ENCODE measurements around the gene SCG3.

The SCG3 gene

DNA sequence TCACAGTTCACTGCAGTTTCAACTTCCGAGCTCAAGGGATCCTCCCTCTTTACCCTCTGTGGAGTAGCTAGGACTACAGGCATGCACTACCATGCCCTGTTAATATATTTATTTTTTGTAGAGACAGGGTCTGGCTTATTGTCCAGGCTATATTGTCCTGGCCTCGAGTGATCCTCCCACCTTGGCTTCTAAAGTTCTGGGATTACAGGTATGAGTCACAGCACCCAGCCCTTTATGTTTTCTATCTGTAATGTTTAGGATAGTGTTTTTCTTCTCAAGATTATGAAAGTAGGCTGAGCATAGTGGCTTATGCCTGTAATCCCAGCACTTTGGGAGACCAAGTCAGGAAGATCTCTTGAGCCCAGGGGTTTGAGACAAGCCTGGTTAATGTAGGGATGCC lies 11.9 kb upstream of the SCG3 start:
- TF ChIP-seq, protein P1, sequence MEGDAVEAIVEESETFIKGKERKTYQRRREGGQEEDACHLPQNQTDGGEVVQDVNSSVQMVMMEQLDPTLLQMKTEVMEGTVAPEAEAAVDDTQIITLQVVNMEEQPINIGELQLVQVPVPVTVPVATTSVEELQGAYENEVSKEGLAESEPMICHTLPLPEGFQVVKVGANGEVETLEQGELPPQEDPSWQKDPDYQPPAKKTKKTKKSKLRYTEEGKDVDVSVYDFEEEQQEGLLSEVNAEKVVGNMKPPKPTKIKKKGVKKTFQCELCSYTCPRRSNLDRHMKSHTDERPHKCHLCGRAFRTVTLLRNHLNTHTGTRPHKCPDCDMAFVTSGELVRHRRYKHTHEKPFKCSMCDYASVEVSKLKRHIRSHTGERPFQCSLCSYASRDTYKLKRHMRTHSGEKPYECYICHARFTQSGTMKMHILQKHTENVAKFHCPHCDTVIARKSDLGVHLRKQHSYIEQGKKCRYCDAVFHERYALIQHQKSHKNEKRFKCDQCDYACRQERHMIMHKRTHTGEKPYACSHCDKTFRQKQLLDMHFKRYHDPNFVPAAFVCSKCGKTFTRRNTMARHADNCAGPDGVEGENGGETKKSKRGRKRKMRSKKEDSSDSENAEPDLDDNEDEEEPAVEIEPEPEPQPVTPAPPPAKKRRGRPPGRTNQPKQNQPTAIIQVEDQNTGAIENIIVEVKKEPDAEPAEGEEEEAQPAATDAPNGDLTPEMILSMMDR (IDR thresholded peaks at IDR 0.05) = no peak
- DNase-seq (ENCODE audit: low spot score) = no peak
- Histone ChIP-seq H3K4me3 (no peak overlapping the region), H3K27ac (no peak overlapping the region)

DNA sequence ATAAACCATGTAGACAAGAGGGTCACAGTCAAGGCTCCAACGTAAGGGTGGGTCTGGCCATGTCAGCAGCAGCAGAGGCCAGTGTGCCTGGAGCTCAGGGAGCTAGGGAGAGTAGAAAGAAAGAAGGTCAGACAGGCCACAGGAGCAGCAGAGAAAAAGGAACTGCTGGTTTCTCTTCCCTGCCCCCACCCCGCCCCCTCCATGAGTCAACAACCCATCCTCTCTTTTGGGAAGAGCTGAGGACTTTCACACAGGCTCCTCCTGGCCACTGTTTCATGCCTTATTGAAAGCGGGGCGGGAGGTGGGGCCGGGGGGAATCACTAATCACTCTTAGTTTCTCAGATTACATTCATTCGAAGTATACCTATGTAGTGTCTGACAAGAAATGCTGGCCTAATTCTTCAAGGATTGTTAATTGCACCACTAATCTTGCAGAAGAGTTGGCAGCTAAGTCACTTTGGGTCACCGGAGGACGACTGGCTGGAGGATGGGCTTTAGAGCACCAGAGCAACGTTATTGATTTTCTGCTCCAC lies 9.1 kb upstream of the SCG3 start:
- TF ChIP-seq, protein P1 (IDR thresholded peaks at IDR 0.05) = no peak
- H3K27ac ChIP-seq = no peak overlapping the region
- no peak for DNase-seq (ENCODE audit: low spot score)
- no peak overlapping the region for H3K4me3 ChIP-seq

DNA sequence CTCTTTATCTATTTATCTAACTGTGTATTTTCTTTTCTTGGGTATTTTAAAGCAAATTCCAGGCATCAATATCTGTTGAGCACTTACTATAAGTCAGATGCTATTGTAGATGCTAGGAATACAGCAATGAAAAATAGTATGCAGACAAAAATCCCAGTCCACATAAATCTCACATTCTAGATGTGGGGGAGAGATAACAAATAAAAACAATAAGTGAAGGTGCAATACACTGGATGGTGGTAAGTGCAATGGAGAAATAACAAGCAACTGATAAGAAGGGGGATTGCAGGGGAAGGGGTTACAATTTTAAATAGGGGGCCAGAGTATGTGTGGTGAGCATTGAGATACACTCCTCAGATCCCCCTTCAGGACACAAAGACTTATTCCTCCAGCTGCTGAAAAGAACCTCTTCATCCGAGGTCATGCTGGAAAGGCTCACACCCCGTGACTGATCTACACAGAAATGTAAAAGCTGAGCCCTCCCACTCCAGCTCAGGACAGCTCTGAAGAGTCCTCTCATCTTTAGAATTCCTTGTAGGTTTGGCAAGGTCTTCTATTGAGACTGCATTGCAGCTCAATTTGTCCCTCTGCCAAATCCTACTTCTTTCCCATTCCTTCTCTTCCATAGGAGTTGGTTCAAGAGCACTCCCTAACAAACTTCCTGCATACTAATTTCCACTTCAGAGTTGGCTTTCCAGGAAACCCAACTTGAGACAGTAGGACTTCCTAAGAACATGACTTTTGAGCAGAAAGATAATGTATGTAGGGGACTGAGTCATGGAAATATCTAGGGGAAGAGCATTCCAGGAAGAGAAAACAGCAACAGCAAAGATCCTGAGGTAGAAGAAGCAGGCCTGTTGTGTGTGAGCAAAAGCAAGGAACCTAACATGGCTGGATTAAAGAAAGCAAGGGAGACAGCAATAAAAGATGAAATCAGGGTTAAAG lies 8.1 kb upstream of the SCG3 start:
- H3K4me3 ChIP-seq = no peak overlapping the region
- TF ChIP-seq, protein P1 (IDR thresholded peaks at IDR 0.05) = no peak
- no peak for DNase-seq (ENCODE audit: low spot score)
- no peak overlapping the region for H3K27ac ChIP-seq

DNA sequence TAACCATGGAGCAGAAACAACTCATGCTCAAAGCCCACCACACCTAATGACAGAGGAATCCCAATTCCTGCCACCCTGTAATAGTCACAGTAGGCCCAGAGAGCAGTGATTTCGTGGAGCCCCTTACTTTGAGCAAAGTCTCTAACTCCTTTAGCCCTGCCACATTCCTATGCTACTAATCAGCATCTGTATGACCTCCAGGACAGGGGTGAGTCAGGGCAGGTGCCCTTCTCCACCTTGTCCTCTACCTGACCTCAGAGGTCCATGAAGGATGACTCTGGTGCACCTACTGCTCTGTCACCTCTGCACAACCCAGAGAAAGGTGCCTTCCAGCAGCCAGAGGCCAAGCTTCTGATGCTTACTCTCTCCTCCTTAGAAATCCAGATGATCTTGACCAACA lies 6.1 kb upstream of the SCG3 start:
- Histone ChIP-seq H3K27ac (no peak overlapping the region), H3K4me3 (no peak overlapping the region)
- TF ChIP-seq, protein P1 (IDR thresholded peaks at IDR 0.05) = no peak
- no peak for DNase-seq (ENCODE audit: low spot score)

DNA sequence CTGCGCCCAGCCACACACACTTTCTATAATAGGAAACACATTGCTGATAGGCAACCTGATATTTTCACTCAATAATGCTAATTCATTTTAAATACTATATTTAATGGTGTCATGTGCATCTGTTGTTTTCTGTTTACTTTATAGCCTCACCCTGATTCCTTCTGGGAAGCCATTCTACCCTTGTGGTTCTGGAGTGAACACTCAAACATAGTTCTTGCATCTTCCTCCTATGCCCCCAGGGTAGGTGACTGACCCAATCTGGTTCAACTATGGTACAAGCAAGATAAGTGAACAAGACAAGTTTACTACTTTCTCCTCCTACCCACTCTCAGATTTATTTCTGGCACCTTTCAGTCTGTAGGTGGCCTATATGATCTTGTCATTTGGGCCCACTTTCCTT lies 4.3 kb upstream of the SCG3 start:
- no peak for DNase-seq (ENCODE audit: low spot score)
- no peak overlapping the region for H3K4me3 ChIP-seq

DNA sequence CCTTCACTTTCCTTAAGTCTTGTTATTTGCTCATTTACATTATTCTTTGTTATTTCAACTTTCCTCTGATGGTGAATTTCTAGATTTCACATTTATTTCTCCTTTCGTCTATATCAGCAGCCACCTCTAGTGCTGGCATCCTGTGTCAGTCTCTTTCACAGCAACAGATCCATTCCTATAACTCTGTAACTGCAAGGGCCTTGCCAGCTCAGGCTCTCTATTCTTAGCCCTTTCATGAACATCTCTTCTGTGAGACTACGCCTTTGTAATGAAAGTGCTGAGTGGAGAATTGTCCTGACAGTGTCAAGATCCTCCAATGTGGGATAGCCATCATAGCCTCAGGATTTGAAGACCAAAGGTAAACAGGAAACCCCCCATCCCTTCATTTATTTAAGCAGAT lies 3.9 kb upstream of the SCG3 start:
- TF ChIP-seq, protein P1 (IDR thresholded peaks at IDR 0.05) = no peak
- H3K4me3 ChIP-seq = no peak overlapping the region
- no peak overlapping the region for H3K27ac ChIP-seq
- DNase-seq (ENCODE audit: low spot score) = no peak

More for the DNA sequence above, 4.3 kb upstream of the SCG3 start:
- no peak overlapping the region for H3K27ac ChIP-seq
- TF ChIP-seq, protein P1 (IDR thresholded peaks at IDR 0.05) = no peak

DNA sequence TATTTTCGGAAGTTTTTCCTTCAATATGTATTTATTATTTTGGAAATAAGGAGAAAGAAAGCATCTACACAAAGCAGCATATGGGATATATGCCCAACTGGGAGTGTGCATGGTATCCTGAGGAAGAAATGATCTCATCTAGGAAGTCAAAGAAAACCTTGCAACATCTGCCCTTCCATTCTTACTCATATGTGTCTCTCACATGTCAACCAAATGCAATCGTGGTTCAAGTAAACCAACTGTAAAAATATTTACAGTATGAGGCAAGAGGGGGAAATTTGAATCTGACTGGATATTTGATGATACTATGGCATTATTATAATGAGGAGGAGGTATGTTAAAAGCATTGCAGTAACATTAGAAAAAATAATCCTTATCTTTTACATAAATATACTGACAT lies 3.2 kb upstream of the SCG3 start:
- Histone ChIP-seq H3K27ac (no peak overlapping the region), H3K4me3 (no peak overlapping the region)
- TF ChIP-seq, protein P1 (IDR thresholded peaks at IDR 0.05) = no peak
- no peak for DNase-seq (ENCODE audit: low spot score)
